ENCODE data around the gene MIX23.

DNA sequence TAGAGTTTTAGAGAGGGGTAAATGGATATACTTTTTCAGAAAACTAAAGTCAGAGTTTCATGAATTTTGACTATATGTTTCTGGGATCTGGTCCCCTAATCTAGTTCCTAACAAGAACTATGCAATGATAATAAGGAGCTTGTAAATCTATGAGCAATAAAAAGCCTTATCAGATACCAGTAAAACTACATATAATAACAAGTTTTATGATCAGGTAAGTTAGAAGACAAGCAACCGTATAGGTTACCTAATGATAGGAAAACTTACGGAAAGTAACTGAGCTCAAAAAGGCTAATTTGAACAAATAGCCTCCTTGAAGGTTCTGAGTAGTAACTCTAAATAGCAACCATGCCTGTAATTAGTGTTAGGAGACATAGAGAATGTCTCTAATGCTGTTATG, 21.0 kb downstream of the MIX23 start:
- TF ChIP-seq ZNF561 (tag by site-specific recombination; IDR thresholded peaks at IDR 0.05; ENCODE audit: borderline replicate concordance): no peak
- TF ChIP-seq OVOL3 (tag by site-specific recombination; IDR thresholded peaks at IDR 0.05): no peak
- TF ChIP-seq ZNF266 (tag by site-specific recombination; IDR thresholded peaks at IDR 0.05; ENCODE audit: low read depth): no peak
- TF ChIP-seq, protein P1, sequence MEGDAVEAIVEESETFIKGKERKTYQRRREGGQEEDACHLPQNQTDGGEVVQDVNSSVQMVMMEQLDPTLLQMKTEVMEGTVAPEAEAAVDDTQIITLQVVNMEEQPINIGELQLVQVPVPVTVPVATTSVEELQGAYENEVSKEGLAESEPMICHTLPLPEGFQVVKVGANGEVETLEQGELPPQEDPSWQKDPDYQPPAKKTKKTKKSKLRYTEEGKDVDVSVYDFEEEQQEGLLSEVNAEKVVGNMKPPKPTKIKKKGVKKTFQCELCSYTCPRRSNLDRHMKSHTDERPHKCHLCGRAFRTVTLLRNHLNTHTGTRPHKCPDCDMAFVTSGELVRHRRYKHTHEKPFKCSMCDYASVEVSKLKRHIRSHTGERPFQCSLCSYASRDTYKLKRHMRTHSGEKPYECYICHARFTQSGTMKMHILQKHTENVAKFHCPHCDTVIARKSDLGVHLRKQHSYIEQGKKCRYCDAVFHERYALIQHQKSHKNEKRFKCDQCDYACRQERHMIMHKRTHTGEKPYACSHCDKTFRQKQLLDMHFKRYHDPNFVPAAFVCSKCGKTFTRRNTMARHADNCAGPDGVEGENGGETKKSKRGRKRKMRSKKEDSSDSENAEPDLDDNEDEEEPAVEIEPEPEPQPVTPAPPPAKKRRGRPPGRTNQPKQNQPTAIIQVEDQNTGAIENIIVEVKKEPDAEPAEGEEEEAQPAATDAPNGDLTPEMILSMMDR (tag by site-specific recombination; IDR thresholded peaks at IDR 0.05): no peak
- TF ChIP-seq ZNF677 (tag by site-specific recombination; IDR thresholded peaks at IDR 0.05): no peak
- no peak for TF ChIP-seq ZNF707 (tag by site-specific recombination; IDR thresholded peaks at IDR 0.05)
- no peak for TF ChIP-seq ZBTB21 (tag by site-specific recombination; IDR thresholded peaks at IDR 0.05)
- TF ChIP-seq, protein P2, sequence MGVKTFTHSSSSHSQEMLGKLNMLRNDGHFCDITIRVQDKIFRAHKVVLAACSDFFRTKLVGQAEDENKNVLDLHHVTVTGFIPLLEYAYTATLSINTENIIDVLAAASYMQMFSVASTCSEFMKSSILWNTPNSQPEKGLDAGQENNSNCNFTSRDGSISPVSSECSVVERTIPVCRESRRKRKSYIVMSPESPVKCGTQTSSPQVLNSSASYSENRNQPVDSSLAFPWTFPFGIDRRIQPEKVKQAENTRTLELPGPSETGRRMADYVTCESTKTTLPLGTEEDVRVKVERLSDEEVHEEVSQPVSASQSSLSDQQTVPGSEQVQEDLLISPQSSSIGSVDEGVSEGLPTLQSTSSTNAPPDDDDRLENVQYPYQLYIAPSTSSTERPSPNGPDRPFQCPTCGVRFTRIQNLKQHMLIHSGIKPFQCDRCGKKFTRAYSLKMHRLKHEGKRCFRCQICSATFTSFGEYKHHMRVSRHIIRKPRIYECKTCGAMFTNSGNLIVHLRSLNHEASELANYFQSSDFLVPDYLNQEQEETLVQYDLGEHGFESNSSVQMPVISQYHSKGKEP (tag by site-specific recombination; IDR thresholded peaks at IDR 0.05): no peak
- TF ChIP-seq SP2 (tag by site-specific recombination; IDR thresholded peaks at IDR 0.05): no peak
- no peak for TF ChIP-seq ZNF24 (tag by site-specific recombination; IDR thresholded peaks at IDR 0.05)
- TF ChIP-seq ZBTB7A (tag by site-specific recombination; IDR thresholded peaks at IDR 0.05; ENCODE audit: low read depth): no peak
- TF ChIP-seq, protein P3, sequence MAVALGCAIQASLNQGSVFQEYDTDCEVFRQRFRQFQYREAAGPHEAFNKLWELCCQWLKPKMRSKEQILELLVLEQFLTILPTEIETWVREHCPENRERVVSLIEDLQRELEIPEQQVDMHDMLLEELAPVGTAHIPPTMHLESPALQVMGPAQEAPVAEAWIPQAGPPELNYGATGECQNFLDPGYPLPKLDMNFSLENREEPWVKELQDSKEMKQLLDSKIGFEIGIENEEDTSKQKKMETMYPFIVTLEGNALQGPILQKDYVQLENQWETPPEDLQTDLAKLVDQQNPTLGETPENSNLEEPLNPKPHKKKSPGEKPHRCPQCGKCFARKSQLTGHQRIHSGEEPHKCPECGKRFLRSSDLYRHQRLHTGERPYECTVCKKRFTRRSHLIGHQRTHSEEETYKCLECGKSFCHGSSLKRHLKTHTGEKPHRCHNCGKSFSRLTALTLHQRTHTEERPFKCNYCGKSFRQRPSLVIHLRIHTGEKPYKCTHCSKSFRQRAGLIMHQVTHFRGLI (tag by site-specific recombination; IDR thresholded peaks at IDR 0.05): no peak
- TF ChIP-seq ZNF133 (tag by site-specific recombination; IDR thresholded peaks at IDR 0.05): no peak
- TF ChIP-seq YY1 (tag by site-specific recombination; IDR thresholded peaks at IDR 0.05): no peak
